Body of pancreas (tissue), 4 donors: ENCODE results near the gene HOXC12. TPM values are rescaled to one million over a fixed set of nuclear protein-coding genes. Genes with fewer than 3 reads are reported as not detected.

Experiments used
- ATAC-seq: fragments of 150-250 bp; one replicate; pipeline ENCODE4 v1.9.1; 2016
- DNase-seq, 4 donors: peaks; one replicate each; pipeline ENCODE4 v3.0.0-alpha.2; 2019
- H3K27ac ChIP-seq, 4 donors: fragments of 200-600 bp; sonication (generic); 1 replicate in 3 of 4; 2 replicates in 1 of 4; pipeline versions ENCODE4 v1.5.1 to v1.6.1; 2016 to 2019; ENCODE audit warnings: mild to moderate bottlenecking in 1 of 4, mixed read lengths in 1 of 4, moderate library complexity in 1 of 4
- H3K27me3 ChIP-seq, 2 donors: fragments of 200-600 bp; sonication (generic); one replicate each; pipeline ENCODE4 v1.6.0; 2016; ENCODE audit warnings: mild to moderate bottlenecking in 1 of 2
- H3K36me3 ChIP-seq, 2 donors: fragments of 200-600 bp; sonication (generic); replicated peaks in 1 of 2; 2 replicates each; pipeline ENCODE4 v1.5.1; 2016; ENCODE audit warnings: low read depth in 2 of 2; ENCODE audit not compliant: insufficient read depth in 1 of 2
- H3K4me1 ChIP-seq: fragments of 200-600 bp; sonication (generic); one replicate; pipeline ENCODE4 v1.6.0; 2016
- H3K4me3 ChIP-seq, 2 donors: fragments of 200-600 bp; sonication (generic); 1 replicate in 1 of 2; 2 replicates in 1 of 2; pipeline ENCODE4 v1.5.1; 2016 to 2019
- H3K9me3 ChIP-seq, 3 donors: fragments of 200-600 bp; sonication (generic); 1 replicate in 2 of 3; 2 replicates in 1 of 3; pipeline ENCODE4 v1.5.1; 2016
- POLR2A ChIP-seq, 3 donors: fragments of 450-650 bp; IDR thresholded peaks; one replicate each; pipeline ENCODE4 v1.6.1; 2016; ENCODE audit warnings: antibody characterized with exemption in 3 of 3, mild to moderate bottlenecking in 2 of 3
- WGBS, 2 donors: methylation state at CpG; one replicate each; pipeline ENCODE4 v1.1.5; 2017; 5-methylcytosine and 5-hydroxymethylcytosine counted together
- intact Hi-C: fragments of 100-400 bp; cut with DNase I; formaldehyde crosslinking; loops from one replicate; pipeline ENCODE4 v1.15.1; 2023
- total RNA-seq, 2 donors: library from RNA; depleted of rRNA; stranded (reverse); fragments of >200 nt; gene quantifications; one replicate each; pipeline ENCODE4 v1.1.0, GENCODE V29; 2016
- TF ChIP-seq, protein P1 (sequence below), 7 experiments: fragments of 450-650 bp in 4 of 7; fragments of 200-600 bp in 3 of 7; sonication (generic) in 3 of 7; IDR thresholded peaks; one replicate each; pipeline ENCODE4 v1.5.1; 2016 to 2019; ENCODE audit warnings: antibody characterized with exemption in 7 of 7

HOXC12 gene
- total RNA-seq, 2 donors from 2014 or later: not detected

DNA sequence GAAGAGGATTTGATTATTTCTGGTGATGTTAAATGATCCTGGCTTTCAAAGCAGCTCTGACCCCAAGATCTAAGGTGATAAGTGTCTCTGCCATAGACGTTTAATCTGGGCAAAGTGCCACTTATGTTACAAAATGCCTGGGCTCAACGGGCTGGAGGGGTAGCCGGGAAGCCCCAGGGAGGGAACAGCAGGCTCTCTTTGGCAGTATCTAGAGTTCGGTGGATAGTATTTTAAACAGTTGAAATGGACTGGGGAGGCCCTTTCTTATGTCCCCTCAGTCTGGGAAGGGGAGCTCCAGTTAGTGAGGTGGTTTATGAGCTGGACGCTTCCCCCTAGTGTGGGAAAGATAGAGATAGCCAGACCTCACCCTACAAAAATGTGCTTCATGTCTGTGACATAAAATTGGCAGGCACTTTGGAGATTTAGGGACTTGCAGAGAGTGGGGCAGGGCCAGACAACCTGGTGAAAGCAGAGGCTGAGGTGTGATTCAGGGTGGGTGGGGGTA is 12.8 kb downstream of the HOXC12 start:
- intact Hi-C loops: no loop called here
- H3K4me3 ChIP-seq: no peak overlapping the region
- TF ChIP-seq, protein P1, sequence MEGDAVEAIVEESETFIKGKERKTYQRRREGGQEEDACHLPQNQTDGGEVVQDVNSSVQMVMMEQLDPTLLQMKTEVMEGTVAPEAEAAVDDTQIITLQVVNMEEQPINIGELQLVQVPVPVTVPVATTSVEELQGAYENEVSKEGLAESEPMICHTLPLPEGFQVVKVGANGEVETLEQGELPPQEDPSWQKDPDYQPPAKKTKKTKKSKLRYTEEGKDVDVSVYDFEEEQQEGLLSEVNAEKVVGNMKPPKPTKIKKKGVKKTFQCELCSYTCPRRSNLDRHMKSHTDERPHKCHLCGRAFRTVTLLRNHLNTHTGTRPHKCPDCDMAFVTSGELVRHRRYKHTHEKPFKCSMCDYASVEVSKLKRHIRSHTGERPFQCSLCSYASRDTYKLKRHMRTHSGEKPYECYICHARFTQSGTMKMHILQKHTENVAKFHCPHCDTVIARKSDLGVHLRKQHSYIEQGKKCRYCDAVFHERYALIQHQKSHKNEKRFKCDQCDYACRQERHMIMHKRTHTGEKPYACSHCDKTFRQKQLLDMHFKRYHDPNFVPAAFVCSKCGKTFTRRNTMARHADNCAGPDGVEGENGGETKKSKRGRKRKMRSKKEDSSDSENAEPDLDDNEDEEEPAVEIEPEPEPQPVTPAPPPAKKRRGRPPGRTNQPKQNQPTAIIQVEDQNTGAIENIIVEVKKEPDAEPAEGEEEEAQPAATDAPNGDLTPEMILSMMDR (IDR thresholded peaks at IDR 0.05): no peak
- no peak for TF ChIP-seq POLR2A (IDR thresholded peaks at IDR 0.05)
- 14 to 25% methylated on average over 5 of the region's 5 CpGs for WGBS, 2 donors
- no peak for DNase-seq
- no peaks in the 10 kb centered on the region for H3K9me3 ChIP-seq
- no peak overlapping the region for H3K27ac ChIP-seq
- peaks cover 8% of the 10 kb centered on the region for H3K4me1 ChIP-seq
- no peak for ATAC-seq
- peaks cover 0 to 88% of the 10 kb centered on the region in 2 donors for H3K27me3 ChIP-seq
- H3K36me3 ChIP-seq: no peaks in the 10 kb centered on the region

DNA sequence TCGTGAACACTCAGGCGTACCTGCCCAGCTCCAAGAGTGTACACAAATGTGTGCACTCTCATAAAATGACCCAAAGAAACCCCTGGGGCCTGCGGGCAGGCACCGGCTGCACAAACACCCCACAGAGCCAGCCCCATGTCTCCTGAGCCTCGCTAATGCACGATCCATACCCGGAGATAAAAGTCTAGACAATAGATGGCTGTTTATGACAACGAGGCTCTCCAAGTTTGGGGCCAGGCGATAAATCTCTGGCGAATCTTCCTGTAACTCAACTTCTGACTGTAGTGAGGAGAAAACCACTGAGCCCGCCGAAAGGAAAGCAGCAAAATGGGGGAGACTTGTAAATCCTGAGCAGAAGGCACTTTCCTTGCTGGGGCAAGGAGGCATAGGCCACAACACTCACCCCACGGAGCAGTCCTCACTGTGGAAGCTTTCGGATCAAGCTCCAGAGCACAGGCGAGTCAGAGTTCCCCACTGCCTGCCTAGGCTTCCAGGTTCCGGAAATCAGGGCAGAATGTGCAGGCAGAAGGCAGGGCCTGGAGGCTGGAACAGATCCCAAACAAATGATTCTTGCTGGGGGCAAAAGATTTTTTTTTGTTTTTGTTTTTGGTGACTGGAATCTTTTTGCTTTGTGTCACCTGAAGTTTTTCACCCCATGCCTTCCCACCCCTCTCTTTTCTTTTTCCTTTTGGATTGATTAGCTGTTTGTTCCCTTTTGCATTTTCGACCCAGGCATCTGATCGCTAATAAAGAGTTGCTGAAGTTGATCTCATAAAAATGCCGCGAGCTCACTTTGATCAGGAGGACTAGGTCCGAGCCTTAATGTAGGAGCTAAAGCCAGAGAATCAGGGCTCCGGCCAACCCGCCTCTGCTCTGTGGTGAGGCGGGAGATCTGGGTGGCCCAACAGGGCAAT is 13.8 kb downstream of the HOXC12 start:
- Histone ChIP-seq H3K36me3 (no peaks in the 10 kb centered on the region), H3K27ac (no peak overlapping the region), H3K27me3 (peaks cover 3 to 88% of the 10 kb centered on the region in 2 donors), H3K4me3 (no peak overlapping the region), H3K4me1 (peaks cover 10% of the 10 kb centered on the region), H3K9me3 (no peaks in the 10 kb centered on the region)
- intact Hi-C loops: no loop called here
- no peak for TF ChIP-seq POLR2A (IDR thresholded peaks at IDR 0.05)
- TF ChIP-seq, protein P1 (IDR thresholded peaks at IDR 0.05): no peak
- ATAC-seq (no peak), DNase-seq (no peak)
- 30 to 36% methylated on average over 20 to 24 of the region's 24 CpGs for WGBS, 2 donors

DNA sequence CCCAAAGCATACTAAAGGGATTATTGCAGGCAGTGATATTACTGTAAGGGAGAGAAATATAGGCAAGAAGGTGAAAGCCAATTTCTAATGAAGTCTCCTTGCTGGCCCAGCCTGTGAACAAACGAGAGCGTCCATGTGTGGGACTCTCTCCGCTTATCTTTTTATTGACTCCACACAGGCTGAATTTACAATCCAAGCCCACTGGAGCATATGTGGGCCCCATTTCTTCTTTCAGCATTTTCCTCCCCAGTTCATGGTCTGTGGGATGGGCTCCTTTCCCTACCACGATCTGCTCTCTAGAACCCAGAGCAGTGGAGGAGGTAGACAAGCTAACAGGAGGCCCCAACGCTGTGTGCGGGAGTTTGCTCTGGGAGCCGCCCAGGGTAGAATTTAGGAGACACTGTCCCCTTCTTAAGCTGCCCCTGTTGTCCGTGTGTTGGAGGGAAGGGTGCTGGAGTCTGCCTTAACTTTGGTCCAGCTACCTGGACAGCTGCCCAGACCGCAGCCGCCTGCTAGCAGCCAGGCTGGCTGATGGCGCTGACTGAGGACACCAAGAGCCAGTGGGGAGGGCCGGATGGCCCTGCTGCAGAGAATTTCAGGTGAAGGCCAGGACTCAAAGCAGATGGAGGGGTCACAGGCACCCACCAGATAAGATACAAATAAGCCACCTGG is 15.0 kb downstream of the HOXC12 start:
- Histone ChIP-seq H3K4me1 (peaks cover 22% of the 10 kb centered on the region), H3K27me3 (peaks cover 3 to 87% of the 10 kb centered on the region in 2 donors), H3K27ac (no peak overlapping the region), H3K9me3 (no peaks in the 10 kb centered on the region), H3K4me3 (no peak overlapping the region), H3K36me3 (no peaks in the 10 kb centered on the region)
- 17 to 22% methylated on average over 12 of the region's 12 CpGs for WGBS, 2 donors
- TF ChIP-seq POLR2A (IDR thresholded peaks at IDR 0.05): no peak
- TF ChIP-seq, protein P1 (IDR thresholded peaks at IDR 0.05): no peak
- ATAC-seq (no peak), DNase-seq (no peak)
- intact Hi-C loops: no loop called here

DNA sequence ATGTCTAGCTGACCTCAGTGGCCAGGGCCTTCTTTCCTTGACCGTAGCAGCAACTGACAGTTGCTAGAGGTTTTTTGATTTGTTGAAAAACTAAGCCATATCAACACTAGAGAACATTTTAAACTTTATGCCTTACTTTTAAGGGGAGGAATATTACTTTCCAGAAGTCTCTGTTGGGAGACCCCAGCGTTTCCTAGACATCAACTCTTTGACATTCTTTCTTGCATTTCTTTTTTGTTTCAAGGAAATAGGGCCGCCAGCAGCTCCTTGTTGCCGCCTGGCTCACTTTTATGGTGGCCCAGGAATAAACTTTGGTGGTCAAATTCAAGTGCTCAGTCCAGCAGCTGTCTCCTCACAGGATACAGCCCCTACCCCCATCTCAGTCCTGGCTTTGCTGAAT is 15.7 kb downstream of the HOXC12 start:
- 29 to 34% methylated on average over 4 of the region's 4 CpGs for WGBS, 2 donors
- H3K27me3 ChIP-seq: peaks cover 3 to 88% of the 10 kb centered on the region in 2 donors

More for the DNA sequence above, 15.7 kb downstream of the HOXC12 start:
- H3K4me3 ChIP-seq: no peak overlapping the region
- H3K36me3 ChIP-seq: no peaks in the 10 kb centered on the region
- peaks cover 29% of the 10 kb centered on the region for H3K4me1 ChIP-seq
- intact Hi-C loops: no loop called here
- no peak overlapping the region for H3K27ac ChIP-seq
- no peak for TF ChIP-seq POLR2A (IDR thresholded peaks at IDR 0.05)
- TF ChIP-seq, protein P1 (IDR thresholded peaks at IDR 0.05): no peak
- ATAC-seq (no peak), DNase-seq (no peak)
- no peaks in the 10 kb centered on the region for H3K9me3 ChIP-seq
